ENCODE data around the gene OSBPL10. TPM values are rescaled to one million over a fixed set of nuclear protein-coding genes. Genes with fewer than 3 reads are reported as not detected.
"Not testable (repeated sequence)": the region's sequence is repeated elsewhere in the genome, so short reads cannot be mapped to it uniquely, and the experiment has no call there.

The OSBPL10 gene
- total RNA-seq (2014; rRNA removed; shearing (Covaris generic); ENCODE audit: low replicate concordance), result 2.5 and 3.7 TPM in 2 replicates

- Histone ChIP-seq H3K27me3 (no peaks in the 10 kb centered on the region; the same call in 1 of the 2 replicates), H3K9me3 (no peaks in the 10 kb centered on the region), H3K36me3 (no peaks in the 10 kb centered on the region), H3K4me3 (peak within 1 kb of the TSS; percentile 60)
- DNase-seq, result peak; percentile 90
Measured at GRCh38 chr3:31981206-31982181, at the start of gene OSBPL10, which contains the start of gene ZNF860. Gene OSBPL10 (minus strand): TSS chr3:31981262. CDS start chr3:31981179, 83 bp downstream. Gene ZNF860 (plus strand): TSS chr3:31981750. CDS start chr3:31989080, 7,330 bp downstream.

- H3K9me3 ChIP-seq, result no peaks in the 10 kb centered on the region
- no peak for DNase-seq
- no peaks in the 10 kb centered on the region for H3K36me3 ChIP-seq
- H3K4me3 ChIP-seq, result no peak overlapping the region
- H3K27me3 ChIP-seq, result no peaks in the 10 kb centered on the region
Measured at GRCh38 chr3:32026593-32026992, 45.5 kb upstream of the OSBPL10 start.

- Histone ChIP-seq H3K36me3 (no peaks in the 10 kb centered on the region), H3K9me3 (no peaks in the 10 kb centered on the region), H3K27me3 (no peaks in the 10 kb centered on the region), H3K4me3 (no peak overlapping the region)
- no peak for DNase-seq
Measured at GRCh38 chr3:32022947-32023346, 41.9 kb upstream of the OSBPL10 start.

GRCh38 chr3:32021748-32022147 lies 40.7 kb upstream of the OSBPL10 start:
- no peak overlapping the region for H3K4me3 ChIP-seq
- DNase-seq, result no peak
- H3K9me3 ChIP-seq, result no peaks in the 10 kb centered on the region
- no peaks in the 10 kb centered on the region for H3K27me3 ChIP-seq
- H3K36me3 ChIP-seq, result no peaks in the 10 kb centered on the region

- Histone ChIP-seq H3K9me3 (no peaks in the 10 kb centered on the region), H3K36me3 (no peaks in the 10 kb centered on the region), H3K27me3 (no peaks in the 10 kb centered on the region), H3K4me3 (no peak overlapping the region)
- DNase-seq, result no peak
Measured at GRCh38 chr3:32021155-32021554, 40.1 kb upstream of the OSBPL10 start.

GRCh38 chr3:32018757-32019564 lies 37.9 kb upstream of the OSBPL10 start:
- H3K27me3 ChIP-seq, result no peaks in the 10 kb centered on the region
- H3K36me3 ChIP-seq, result no peaks in the 10 kb centered on the region
- DNase-seq, result no peak
- no peaks in the 10 kb centered on the region for H3K9me3 ChIP-seq
- H3K4me3 ChIP-seq, result no peak overlapping the region

GRCh38 chr3:32017286-32017685 lies 36.2 kb upstream of the OSBPL10 start:
- Histone ChIP-seq H3K4me3 (no peak overlapping the region), H3K9me3 (no peaks in the 10 kb centered on the region), H3K27me3 (no peaks in the 10 kb centered on the region), H3K36me3 (no peaks in the 10 kb centered on the region)
- DNase-seq, result no peak

GRCh38 chr3:32015638-32016037 lies 34.6 kb upstream of the OSBPL10 start:
- H3K4me3 ChIP-seq, H3K9me3 ChIP-seq, DNase-seq, H3K36me3 ChIP-seq, H3K27me3 ChIP-seq: not testable (repeated sequence)

- H3K4me3 ChIP-seq, H3K36me3 ChIP-seq, H3K9me3 ChIP-seq, H3K27me3 ChIP-seq, DNase-seq: not testable (repeated sequence)
Measured at GRCh38 chr3:32010699-32011098, 29.6 kb upstream of the OSBPL10 start.

GRCh38 chr3:32009957-32010356 lies 28.9 kb upstream of the OSBPL10 start:
- Histone ChIP-seq H3K9me3 (no peaks in the 10 kb centered on the region), H3K36me3 (no peaks in the 10 kb centered on the region), H3K4me3 (no peak overlapping the region), H3K27me3 (no peaks in the 10 kb centered on the region)
- DNase-seq, result no peak

- H3K9me3 ChIP-seq, result no peaks in the 10 kb centered on the region
- no peaks in the 10 kb centered on the region for H3K36me3 ChIP-seq
- no peak overlapping the region for H3K4me3 ChIP-seq
- no peaks in the 10 kb centered on the region for H3K27me3 ChIP-seq
- DNase-seq, result no peak
Measured at GRCh38 chr3:32009101-32009500, 28.0 kb upstream of the OSBPL10 start.

GRCh38 chr3:32004113-32004765 lies 23.2 kb upstream of the OSBPL10 start:
- Histone ChIP-seq H3K4me3 (no peak overlapping the region), H3K27me3 (no peaks in the 10 kb centered on the region), H3K9me3 (no peaks in the 10 kb centered on the region), H3K36me3 (no peaks in the 10 kb centered on the region)
- no peak for DNase-seq

GRCh38 chr3:32003380-32003779 lies 22.3 kb upstream of the OSBPL10 start:
- no peak overlapping the region for H3K4me3 ChIP-seq
- no peaks in the 10 kb centered on the region for H3K9me3 ChIP-seq
- no peaks in the 10 kb centered on the region for H3K27me3 ChIP-seq
- no peak for DNase-seq
- no peaks in the 10 kb centered on the region for H3K36me3 ChIP-seq

- Histone ChIP-seq H3K36me3 (no peaks in the 10 kb centered on the region), H3K27me3 (no peaks in the 10 kb centered on the region), H3K4me3 (no peak overlapping the region), H3K9me3 (no peaks in the 10 kb centered on the region)
- DNase-seq, result no peak
Measured at GRCh38 chr3:32002561-32003368, 21.7 kb upstream of the OSBPL10 start.

GRCh38 chr3:32000877-32001276 lies 19.8 kb upstream of the OSBPL10 start:
- Histone ChIP-seq H3K27me3 (no peaks in the 10 kb centered on the region), H3K9me3 (no peaks in the 10 kb centered on the region), H3K4me3 (no peak overlapping the region), H3K36me3 (no peaks in the 10 kb centered on the region)
- no peak for DNase-seq

GRCh38 chr3:31999907-32000439 lies 18.9 kb upstream of the OSBPL10 start:
- Histone ChIP-seq H3K9me3 (no peaks in the 10 kb centered on the region), H3K36me3 (no peaks in the 10 kb centered on the region), H3K27me3 (no peaks in the 10 kb centered on the region), H3K4me3 (no peak overlapping the region)
- DNase-seq, result no peak

Data from MG63 (cell line).